Activated CD8-positive, alpha-beta T cell treated with anti-CD3 and anti-CD28 coated beads, Interleukin-2, amount 10 ng/mL, durations not matched to agents 7 days and 5 days (primary cell): ENCODE data around the gene DOK1. TPM values are rescaled to one million over a fixed set of nuclear protein-coding genes. Genes with fewer than 3 reads are reported as not detected.

Experiments
- ATAC-seq: fragments of 150-1000 bp; cut with Tn5 transposase; one replicate; pipeline ENCODE4 v1.10.0; 2021; ENCODE audit warnings: moderate library complexity
- CTCF ChIA-PET: fragments of 350-600 bp; sonication (Branson Sonifier 250); formaldehyde crosslinking; loops from one replicate; lab custom pipeline; 2021; ENCODE audit warnings: antibody characterized with exemption; lab: Charles Lee
- POLR2A ChIA-PET: fragments of 350-600 bp; sonication (Branson Sonifier 250); formaldehyde crosslinking; loops from one replicate; lab custom pipeline; 2021; ENCODE audit warnings: antibody characterized with exemption; lab: Charles Lee
- DNase-seq: peaks from one replicate; pipeline ENCODE4 v3.0.0-alpha.2; 2020
- H3K27ac Mint-ChIP-seq: one replicate; pipeline ENCODE4 v1.8.0; 2021; ENCODE audit warnings: mild to moderate bottlenecking, mixed read lengths
- H3K27me3 Mint-ChIP-seq: one replicate; pipeline ENCODE4 v1.8.0; 2021; ENCODE audit warnings: low read depth, mixed read lengths
- H3K36me3 Mint-ChIP-seq: one replicate; pipeline ENCODE4 v1.8.0; 2021; ENCODE audit warnings: low read depth, mixed read lengths
- H3K4me1 Mint-ChIP-seq: one replicate; pipeline ENCODE4 v1.8.0; 2021; ENCODE audit warnings: low read depth, mixed read lengths
- H3K4me3 Mint-ChIP-seq: one replicate; pipeline ENCODE4 v1.8.0; 2021; ENCODE audit warnings: mild to moderate bottlenecking, mixed read lengths
- H3K9me3 Mint-ChIP-seq: one replicate; pipeline ENCODE4 v1.8.0; 2022; ENCODE audit warnings: mixed read lengths; ENCODE audit not compliant: insufficient read depth
- total RNA-seq, 2 experiments: library from RNA; stranded (reverse); gene quantifications; one replicate each; pipeline ENCODE4 v1.2.3, GENCODE V29; 2021

DOK1 gene
- total RNA-seq, 2 experiments from 2014 or later = 32.4 to 35.9 TPM

GRCh38 chr2:74527741-74528140 is 26.8 kb upstream of the DOK1 start:
- ATAC-seq (no peak), DNase-seq (no peak)
- peak overlapping the region; percentile 95 for H3K4me3 Mint-ChIP-seq
- H3K9me3 Mint-ChIP-seq = no peaks in the 10 kb centered on the region
- H3K27me3 Mint-ChIP-seq = no peaks in the 10 kb centered on the region
- POLR2A ChIA-PET = interaction anchor here (1.9 to 5.1 kb wide), 2 partner anchors 46 kb away, joined by 7 to 33 read pairs; partner anchors contain the start of genes CCDC142 and TTC31
- H3K4me1 Mint-ChIP-seq = peaks cover 54% of the 10 kb centered on the region
- H3K27ac Mint-ChIP-seq = peak overlapping the region; percentile 60
- peaks cover 55% of the 10 kb centered on the region for H3K36me3 Mint-ChIP-seq
- CTCF ChIA-PET = interaction anchor here (2.7 to 4.5 kb wide), 2 partner anchors 21 to 59 kb away, joined by 9 to 41 read pairs; partner anchors contain the start of gene PCGF1

GRCh38 chr2:74528600-74529356 is 25.7 kb upstream of the DOK1 start:
- H3K4me3 Mint-ChIP-seq = peak overlapping the region; percentile 95
- ChIA-PET POLR2A (interaction anchor here (0.9 to 5.1 kb wide), 18 partner anchors 8 to 557 kb away, joined by 3 to 33 read pairs (median 5); partner anchors contain the start of genes CCDC142, INO80B, LBX2 and MRPL53), CTCF (interaction anchor here (0.8 to 5.0 kb wide), 11 partner anchors 9 to 73 kb away, joined by 3 to 76 read pairs (median 5); partner anchors contain the start of genes CCDC142, INO80B, LBX2 and PCGF1)
- peak; percentile 50 for DNase-seq
- peak overlapping the region; percentile 93 for H3K27ac Mint-ChIP-seq
- peak; percentile 7 for ATAC-seq
- H3K36me3 Mint-ChIP-seq = peaks cover 59% of the 10 kb centered on the region
- no peaks in the 10 kb centered on the region for H3K27me3 Mint-ChIP-seq
- H3K4me1 Mint-ChIP-seq = peaks cover 50% of the 10 kb centered on the region
- no peaks in the 10 kb centered on the region for H3K9me3 Mint-ChIP-seq

GRCh38 chr2:74529357-74530238 is 24.9 kb upstream of the DOK1 start, which contains the start of the genes AUP1 and HTRA2:
Gene AUP1 (minus strand): TSS chr2:74529706. CDS start chr2:74529629, 77 bp downstream.
Gene HTRA2 (plus strand): TSS chr2:74529933. CDS start chr2:74530007, 74 bp downstream.
- peaks cover 50% of the 10 kb centered on the region for H3K4me1 Mint-ChIP-seq
- peaks cover 59% of the 10 kb centered on the region for H3K36me3 Mint-ChIP-seq
- peak within 1 kb of the TSS; percentile 93 for H3K27ac Mint-ChIP-seq
- DNase-seq = peak; percentile 97
- POLR2A ChIA-PET = interaction anchor here (0.7 to 5.1 kb wide), 24 partner anchors 9 to 558 kb away, joined by 3 to 33 read pairs (median 4); partner anchors contain the start of genes CCDC142, INO80B, LBX2 and MOB1A
- ATAC-seq = peak; percentile 92
- H3K4me3 Mint-ChIP-seq = peak within 1 kb of the TSS; percentile 95
- no peaks in the 10 kb centered on the region for H3K9me3 Mint-ChIP-seq
- CTCF ChIA-PET = interaction anchor here (0.8 to 5.0 kb wide), 15 partner anchors 10 to 74 kb away, joined by 3 to 76 read pairs (median 5); partner anchors contain the start of genes CCDC142, INO80B, LBX2 and PCGF1
- no peaks in the 10 kb centered on the region for H3K27me3 Mint-ChIP-seq

- Mint-ChIP-seq H3K4me3 (peak overlapping the region; percentile 95), H3K4me1 (peaks cover 50% of the 10 kb centered on the region), H3K9me3 (no peaks in the 10 kb centered on the region), H3K27ac (peak overlapping the region; percentile 93), H3K27me3 (no peaks in the 10 kb centered on the region), H3K36me3 (peaks cover 56% of the 10 kb centered on the region)
- DNase-seq = peak; percentile 64
- CTCF ChIA-PET = interaction anchor here (0.7 to 5.0 kb wide), 23 partner anchors 11 to 259 kb away, joined by 3 to 76 read pairs (median 7); partner anchors contain the start of genes CCDC142, INO80B, LBX2 and PCGF1
- ATAC-seq = peak; percentile 24
- POLR2A ChIA-PET = interaction anchor here (0.6 to 5.1 kb wide), 24 partner anchors 8 to 383 kb away, joined by 3 to 33 read pairs (median 5); partner anchors contain the start of genes CCDC142, INO80B, MOB1A and MRPL53
These were observed 24.0 kb upstream of the DOK1 start for GRCh38 chr2:74530239-74531187.

- CTCF ChIA-PET = interaction anchor here (0.7 to 5.0 kb wide), 32 partner anchors 9 to 281 kb away, joined by 3 to 76 read pairs (median 5); partner anchors contain the start of genes C2orf81, CCDC142, INO80B and LBX2
- POLR2A ChIA-PET = interaction anchor here (0.8 to 5.1 kb wide), 14 partner anchors 8 to 77 kb away, joined by 3 to 33 read pairs (median 6); partner anchors contain the start of genes CCDC142, INO80B, MRPL53 and TTC31
- no peaks in the 10 kb centered on the region for H3K27me3 Mint-ChIP-seq
- no peaks in the 10 kb centered on the region for H3K9me3 Mint-ChIP-seq
- peak overlapping the region; percentile 95 for H3K4me3 Mint-ChIP-seq
- peak overlapping the region; percentile 46 for H3K27ac Mint-ChIP-seq
- ATAC-seq = no peak
- no peak for DNase-seq
- peaks cover 48% of the 10 kb centered on the region for H3K36me3 Mint-ChIP-seq
- peaks cover 41% of the 10 kb centered on the region for H3K4me1 Mint-ChIP-seq
These were observed 22.9 kb upstream of the DOK1 start for GRCh38 chr2:74531666-74532065.

- POLR2A ChIA-PET = interaction anchor here (0.8 to 5.1 kb wide), 9 partner anchors 19 to 78 kb away, joined by 3 to 33 read pairs (median 5); partner anchors contain the start of genes CCDC142, INO80B, MRPL53 and TTC31
- CTCF ChIA-PET = interaction anchor here (0.7 to 5.0 kb wide), 32 partner anchors 8 to 282 kb away, joined by 3 to 76 read pairs (median 5); partner anchors contain the start of genes C2orf81, CCDC142, INO80B and LBX2
- peaks cover 43% of the 10 kb centered on the region for H3K36me3 Mint-ChIP-seq
- ATAC-seq (no peak), DNase-seq (no peak)
- H3K4me1 Mint-ChIP-seq = peaks cover 38% of the 10 kb centered on the region
- peak overlapping the region; percentile 46 for H3K27ac Mint-ChIP-seq
- no peaks in the 10 kb centered on the region for H3K9me3 Mint-ChIP-seq
- H3K4me3 Mint-ChIP-seq = peak overlapping the region; percentile 95
- peaks cover 4% of the 10 kb centered on the region for H3K27me3 Mint-ChIP-seq
These were observed 22.3 kb upstream of the DOK1 start for GRCh38 chr2:74532222-74532621.

- H3K36me3 Mint-ChIP-seq = peaks cover 30% of the 10 kb centered on the region
- no peaks in the 10 kb centered on the region for H3K9me3 Mint-ChIP-seq
- POLR2A ChIA-PET = interaction anchor here (0.6 to 1.4 kb wide), 2 partner anchors 18 to 595 kb away, joined by 4 read pairs; no protein-coding TSS in a partner anchor
- H3K4me3 Mint-ChIP-seq = no peak overlapping the region
- DNase-seq (no peak), ATAC-seq (no peak)
- no peak overlapping the region for H3K27ac Mint-ChIP-seq
- H3K27me3 Mint-ChIP-seq = peaks cover 15% of the 10 kb centered on the region
- H3K4me1 Mint-ChIP-seq = peaks cover 33% of the 10 kb centered on the region
- CTCF ChIA-PET = interaction anchor here (1.4 to 5.0 kb wide), 5 partner anchors 12 to 77 kb away, joined by 3 to 76 read pairs (median 23); partner anchors contain the start of genes CCDC142, PCGF1 and TTC31
These were observed 21.1 kb upstream of the DOK1 start for GRCh38 chr2:74533464-74533863.

GRCh38 chr2:74534411-74534810 is 20.1 kb upstream of the DOK1 start:
- ChIA-PET POLR2A (no interaction called here), CTCF (interaction anchor here (1.4 to 4.9 kb wide), 2 partner anchors 53 to 78 kb away, joined by 3 to 74 read pairs; no protein-coding TSS in a partner anchor)
- peaks cover 39% of the 10 kb centered on the region for H3K4me1 Mint-ChIP-seq
- no peak for ATAC-seq
- H3K27me3 Mint-ChIP-seq = peaks cover 25% of the 10 kb centered on the region
- H3K27ac Mint-ChIP-seq = no peak overlapping the region
- peaks cover 26% of the 10 kb centered on the region for H3K36me3 Mint-ChIP-seq
- no peaks in the 10 kb centered on the region for H3K9me3 Mint-ChIP-seq
- no peak for DNase-seq
- H3K4me3 Mint-ChIP-seq = no peak overlapping the region

- no peak overlapping the region for H3K27ac Mint-ChIP-seq
- H3K4me3 Mint-ChIP-seq = no peak overlapping the region
- ChIA-PET POLR2A (interaction anchor here (1.5 kb wide), 1 partner anchor 54 kb away, joined by 4 read pairs; no protein-coding TSS in a partner anchor), CTCF (interaction anchor here (4.9 kb wide), 1 partner anchor 52 kb away, joined by 74 read pairs; no protein-coding TSS in a partner anchor)
- peaks cover 42% of the 10 kb centered on the region for H3K4me1 Mint-ChIP-seq
- ATAC-seq (no peak), DNase-seq (no peak)
- no peaks in the 10 kb centered on the region for H3K9me3 Mint-ChIP-seq
- peaks cover 24% of the 10 kb centered on the region for H3K36me3 Mint-ChIP-seq
- H3K27me3 Mint-ChIP-seq = peaks cover 27% of the 10 kb centered on the region
These were observed 19.0 kb upstream of the DOK1 start for GRCh38 chr2:74535440-74535965.
